ENCODE measurements around the gene ALOX12B.

- TF ChIP-seq POLR2A (IDR thresholded peaks at IDR 0.05; ENCODE audit: low read length) (no peak), GATA1 (IDR thresholded peaks at IDR 0.05; ENCODE audit: low read depth, low read length) (no peak)
Measured at GRCh38 chr17:8125154-8125946, 37.8 kb upstream of the ALOX12B start.

All from erythroblast (primary cell).